CD4-positive, alpha-beta T cell treated with Interleukin-17A for 1 hour (primary cell): ENCODE results near the gene ACBD6.
"Not testable (repeated sequence)": the region's sequence is repeated elsewhere in the genome, so short reads cannot be mapped to it uniquely, and the experiment has no call there.

Experiments
- DNase-seq: peaks from one replicate; pipeline ENCODE4 v3.0.0-alpha.2; 2020

ACBD6 gene

DNA sequence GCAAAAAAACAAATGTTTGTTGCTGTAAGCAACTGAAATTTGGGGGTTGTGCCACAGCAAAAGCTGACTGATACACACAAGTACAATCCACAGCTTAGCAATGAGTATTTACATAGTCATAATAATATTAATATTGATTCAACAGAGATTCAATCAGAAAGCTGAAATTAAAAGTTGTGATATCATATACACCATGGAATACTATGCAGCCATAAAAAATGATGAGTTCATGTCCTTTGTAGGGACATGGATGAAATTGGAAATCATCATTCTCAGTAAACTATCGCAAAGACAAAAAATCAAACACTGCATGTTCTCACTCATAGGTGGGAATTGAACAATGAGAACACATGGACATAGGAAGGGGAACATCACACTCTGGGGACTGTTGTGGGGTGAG is 94.2 kb downstream of the ACBD6 start:
- DNase-seq: not testable (repeated sequence)

DNA sequence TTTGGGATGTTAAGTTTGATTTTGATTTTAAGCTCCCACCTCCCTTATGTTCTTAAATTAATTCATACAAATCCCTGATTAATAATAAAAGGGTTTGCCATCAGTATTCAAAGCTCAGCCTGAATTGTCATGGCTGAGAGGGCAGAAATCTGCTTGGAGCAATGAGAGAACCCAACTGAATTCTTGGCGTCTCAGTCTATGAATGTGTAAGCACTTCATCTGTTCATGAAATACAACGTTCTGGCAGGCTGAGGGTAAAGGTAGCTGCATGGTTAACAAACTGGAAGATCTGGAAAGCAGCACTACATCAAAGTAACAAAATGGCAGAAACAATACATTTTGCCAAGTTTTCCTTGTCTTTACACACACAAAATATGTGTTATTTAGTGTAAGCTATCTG is 95.3 kb downstream of the ACBD6 start:
- no peak for DNase-seq

DNA sequence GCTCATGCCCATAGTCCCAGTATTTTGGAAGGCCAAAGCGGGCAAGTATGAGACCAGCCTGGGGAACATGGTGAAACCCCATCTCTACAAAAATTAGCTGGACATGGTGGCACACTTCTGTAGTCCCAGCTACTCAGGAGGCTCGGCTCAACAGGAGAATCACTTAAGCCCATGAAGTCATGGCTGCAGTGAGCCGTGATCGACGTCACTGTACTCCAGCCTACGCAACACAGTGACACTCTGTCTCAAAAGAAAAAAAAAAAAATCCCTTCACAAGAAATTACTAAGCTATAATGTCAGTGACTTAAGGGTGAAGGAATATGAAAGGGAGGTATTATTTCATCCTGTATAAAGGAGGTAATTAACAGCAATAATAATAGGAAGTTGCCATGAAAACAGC is 99.8 kb downstream of the ACBD6 start:
- DNase-seq: no peak

DNA sequence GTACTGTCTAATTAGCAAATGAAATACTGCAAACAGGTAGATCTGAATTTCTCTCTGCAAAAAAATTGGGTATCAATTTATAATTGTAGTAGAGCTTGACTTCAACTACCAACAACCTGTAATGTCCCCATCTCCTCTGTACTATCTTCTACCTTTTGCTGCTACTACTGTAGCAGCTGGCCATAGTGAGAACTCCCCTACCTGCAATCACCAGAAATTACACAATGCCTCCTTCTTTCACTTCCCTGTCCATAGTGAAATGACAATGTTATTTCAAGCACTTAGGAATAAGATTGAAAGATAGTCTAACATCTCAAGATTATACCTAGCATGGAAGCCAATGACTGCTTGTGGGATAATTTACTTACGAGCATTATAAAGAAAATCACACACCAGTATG is 100.4 kb downstream of the ACBD6 start:
- no peak for DNase-seq

DNA sequence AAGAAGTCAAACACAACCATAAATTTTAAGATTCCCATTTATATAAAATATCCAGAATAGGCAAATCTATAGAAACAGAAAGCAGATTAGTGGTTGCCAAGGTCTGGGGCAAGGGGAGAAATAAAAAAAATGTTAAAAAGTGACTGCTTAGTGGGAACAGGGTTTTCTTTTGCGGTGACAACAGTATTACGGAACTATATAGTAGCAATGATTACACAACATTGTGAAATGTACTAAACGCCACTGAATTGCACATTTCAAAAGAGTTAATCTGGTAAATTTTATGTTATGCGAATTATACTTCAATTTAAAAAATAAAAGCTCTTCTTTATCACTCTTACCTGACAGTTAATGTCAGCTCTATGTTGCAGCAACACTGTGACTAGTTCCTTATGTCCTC is 105.2 kb downstream of the ACBD6 start:
- no peak for DNase-seq

DNA sequence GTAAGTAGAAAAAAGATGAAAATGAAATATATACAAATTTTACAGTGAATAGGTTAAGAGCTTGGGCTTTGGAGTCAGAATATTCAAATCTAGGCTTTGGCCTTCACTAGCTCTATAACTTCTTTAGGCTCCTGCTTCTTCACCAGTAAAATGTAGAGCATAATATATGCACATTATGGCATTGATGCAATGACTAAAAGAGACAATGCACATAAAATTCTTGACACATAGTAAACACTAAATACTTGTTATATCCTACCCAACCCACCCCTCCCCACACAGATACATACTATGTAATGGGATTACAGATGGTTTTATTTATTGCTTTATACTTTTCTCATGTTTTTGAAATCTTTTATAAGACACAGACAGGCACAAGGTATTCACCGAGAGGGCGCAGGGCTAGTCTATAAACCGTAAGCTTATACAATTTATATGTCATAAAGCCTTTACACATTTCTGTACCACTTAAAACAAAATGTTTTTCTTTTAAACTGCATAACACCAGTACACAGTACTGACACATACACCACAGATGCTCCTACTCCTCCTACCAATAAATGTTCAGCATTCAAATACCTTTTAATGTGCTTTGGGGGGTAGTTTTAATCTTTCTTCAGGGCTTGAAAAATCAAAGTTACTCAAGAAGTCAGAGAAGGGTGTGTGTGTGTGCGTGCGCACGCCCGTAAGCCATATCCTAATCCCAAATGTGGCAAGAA is 109.8 kb downstream of the ACBD6 start:
- DNase-seq: no peak

DNA sequence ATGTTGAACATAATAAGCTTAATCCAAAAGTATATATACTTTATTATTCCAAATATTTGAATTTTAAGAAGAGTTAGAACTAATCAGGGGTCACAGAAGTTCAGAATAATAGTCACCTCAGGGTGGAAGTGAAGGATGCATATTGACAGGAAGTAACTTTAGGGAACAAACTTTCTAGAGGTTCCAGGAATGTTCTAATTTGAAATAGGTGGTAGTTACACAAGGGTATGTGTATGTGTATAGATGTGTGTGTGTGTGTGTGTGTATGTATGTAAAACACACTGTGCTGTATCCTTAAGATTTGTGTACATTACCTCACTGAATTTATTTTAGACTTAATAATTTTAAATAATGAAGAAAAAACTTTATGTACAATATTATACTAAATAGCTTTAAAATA is 110.4 kb downstream of the ACBD6 start:
- DNase-seq: no peak

DNA sequence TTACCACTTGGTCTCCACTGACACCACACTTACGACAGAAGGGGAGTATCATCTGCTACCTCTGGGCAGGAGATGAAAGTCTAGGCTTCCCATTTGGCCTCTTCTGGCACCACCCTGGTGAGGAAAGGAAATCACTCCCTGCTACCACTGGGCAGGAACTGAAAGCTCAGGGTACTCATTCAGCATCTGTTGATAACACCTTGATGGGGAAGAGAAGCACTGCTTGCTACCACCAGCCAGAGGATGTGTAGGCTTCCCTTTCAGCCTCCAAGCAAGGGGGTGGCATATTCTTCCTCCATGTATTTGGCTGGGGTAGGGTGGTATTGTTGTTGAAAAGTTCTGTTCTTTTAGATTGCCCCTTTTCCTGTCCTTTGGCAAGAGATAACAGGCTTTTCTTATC is 115.0 kb downstream of the ACBD6 start:
- DNase-seq: no peak

DNA sequence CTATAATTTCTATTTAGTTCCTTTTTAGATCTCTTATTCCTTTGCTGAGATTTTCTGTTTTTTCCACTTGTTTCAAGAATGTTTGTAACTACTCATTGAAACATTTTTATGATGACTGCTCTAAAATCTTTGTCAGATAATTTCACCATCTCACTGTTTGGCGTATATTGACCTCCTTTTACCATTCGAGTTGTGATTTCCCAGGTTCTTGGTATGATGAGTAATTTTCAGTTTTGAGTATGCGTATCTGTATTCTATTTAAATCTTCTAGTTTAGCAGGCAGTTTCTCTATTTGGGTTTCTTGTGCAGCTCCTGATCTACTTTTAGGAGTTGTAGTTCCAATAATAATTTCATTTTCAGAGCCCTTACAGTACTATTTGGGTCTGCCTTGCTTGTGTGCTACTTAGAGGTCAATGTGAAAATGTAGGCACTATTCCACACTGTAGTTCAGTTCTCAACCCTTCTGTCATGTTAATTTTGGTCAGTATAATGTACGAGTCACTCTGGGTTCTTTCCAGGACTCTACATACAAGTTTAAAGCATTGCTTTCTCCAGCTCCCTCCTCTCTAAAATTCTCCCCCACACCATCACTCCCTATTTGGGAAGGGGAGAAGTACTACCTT is 115.5 kb downstream of the ACBD6 start:
- no peak for DNase-seq

DNA sequence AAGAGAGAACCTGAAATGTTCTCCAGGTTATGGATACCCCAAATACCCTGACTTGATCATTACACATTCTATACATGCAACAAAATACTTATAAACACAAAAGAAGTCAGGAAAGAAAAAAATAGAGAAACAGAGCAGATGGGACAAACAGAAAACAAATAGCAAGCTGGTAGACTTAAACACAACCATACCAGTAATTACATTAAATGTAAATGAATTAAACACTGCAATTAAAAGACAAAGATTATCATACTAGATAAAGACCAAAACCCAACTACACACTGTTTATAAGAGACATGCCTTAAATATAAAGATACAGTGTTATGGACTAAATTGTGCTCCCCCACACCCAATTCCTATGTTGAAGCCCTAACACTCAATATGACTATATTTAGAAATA is 117.2 kb downstream of the ACBD6 start:
- no peak for DNase-seq

DNA sequence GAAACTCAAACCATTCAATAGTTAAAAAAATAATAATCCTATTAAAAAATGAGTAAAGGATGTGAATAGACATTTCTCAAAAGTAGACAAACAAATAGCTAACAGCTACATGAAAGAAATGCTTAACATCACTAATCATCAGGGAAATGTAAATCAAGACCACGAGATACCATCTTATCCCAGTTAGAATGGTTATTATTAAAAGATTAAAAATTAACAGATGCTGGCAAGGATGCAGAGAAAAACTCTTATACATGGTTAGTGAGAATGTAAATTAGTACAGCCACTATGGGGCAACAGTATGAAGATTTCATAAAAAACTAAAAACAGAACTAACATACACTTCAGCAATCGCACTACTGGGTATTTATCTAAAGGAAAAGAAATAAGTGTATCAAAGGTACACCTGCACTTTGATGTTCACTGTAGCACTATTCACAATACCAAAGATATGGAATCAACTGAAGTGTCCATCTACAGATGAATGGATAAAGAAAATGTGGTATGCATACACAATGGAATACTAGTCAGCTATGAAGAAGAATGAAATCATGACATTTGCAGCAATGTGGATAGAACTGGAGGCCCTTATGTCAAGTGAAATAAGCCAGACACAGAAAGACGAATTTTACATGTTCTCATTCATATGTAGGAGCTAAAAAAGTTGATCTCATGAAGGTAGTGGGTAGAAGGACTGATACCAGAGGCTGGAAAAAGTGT is 117.9 kb downstream of the ACBD6 start:
- no peak for DNase-seq

DNA sequence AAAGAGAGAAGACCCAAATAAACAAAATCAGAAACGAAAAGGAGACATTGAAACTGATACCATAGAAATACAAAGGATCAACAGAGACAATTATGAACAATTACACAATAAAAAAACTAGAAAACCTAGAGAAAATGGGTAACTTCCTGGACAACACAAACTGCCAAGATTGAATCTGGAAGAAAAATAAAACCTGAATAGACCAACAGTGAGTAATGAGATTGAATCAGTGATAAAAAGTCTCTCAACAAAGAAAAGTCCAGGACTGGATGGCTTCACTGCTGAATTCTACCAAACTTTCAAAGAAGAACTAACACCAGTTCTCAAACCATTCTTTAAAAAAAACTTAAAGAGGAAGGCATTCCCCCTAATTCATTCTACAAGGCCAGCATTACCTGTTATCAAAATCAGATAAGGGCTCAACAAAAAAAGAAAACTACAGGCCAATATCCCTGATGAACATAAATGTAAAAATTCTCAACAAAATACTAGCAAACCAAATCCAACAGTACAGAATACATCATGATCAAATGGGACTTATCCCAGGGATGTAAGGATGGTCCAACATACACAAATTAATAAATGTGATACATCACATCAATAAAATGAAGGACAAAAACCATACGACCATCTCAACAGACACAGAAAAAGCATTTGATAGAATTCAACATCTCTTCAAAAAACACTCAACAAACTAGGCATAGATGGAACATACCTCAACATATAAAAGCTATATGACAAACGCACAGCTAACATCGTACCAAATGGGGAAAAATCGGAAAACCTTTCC is 119.9 kb downstream of the ACBD6 start:
- DNase-seq: no peak

DNA sequence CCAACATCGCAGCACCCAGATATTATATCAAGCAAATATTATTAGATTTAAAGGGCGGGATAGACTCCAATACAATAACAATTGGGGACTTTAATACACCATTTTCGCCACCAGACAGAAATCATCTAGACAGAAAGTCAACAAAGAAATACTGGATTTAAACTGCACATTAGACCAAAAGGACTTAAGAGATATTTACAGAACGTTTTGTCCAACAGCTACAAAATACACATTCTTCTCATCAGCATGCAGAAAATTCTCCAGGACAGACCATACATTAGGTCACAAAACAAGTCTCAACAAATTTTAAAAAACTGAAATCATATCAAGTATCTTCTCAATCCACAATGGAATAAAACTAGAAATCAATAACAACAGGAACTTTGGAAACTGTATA is 121.2 kb downstream of the ACBD6 start:
- no peak for DNase-seq

DNA sequence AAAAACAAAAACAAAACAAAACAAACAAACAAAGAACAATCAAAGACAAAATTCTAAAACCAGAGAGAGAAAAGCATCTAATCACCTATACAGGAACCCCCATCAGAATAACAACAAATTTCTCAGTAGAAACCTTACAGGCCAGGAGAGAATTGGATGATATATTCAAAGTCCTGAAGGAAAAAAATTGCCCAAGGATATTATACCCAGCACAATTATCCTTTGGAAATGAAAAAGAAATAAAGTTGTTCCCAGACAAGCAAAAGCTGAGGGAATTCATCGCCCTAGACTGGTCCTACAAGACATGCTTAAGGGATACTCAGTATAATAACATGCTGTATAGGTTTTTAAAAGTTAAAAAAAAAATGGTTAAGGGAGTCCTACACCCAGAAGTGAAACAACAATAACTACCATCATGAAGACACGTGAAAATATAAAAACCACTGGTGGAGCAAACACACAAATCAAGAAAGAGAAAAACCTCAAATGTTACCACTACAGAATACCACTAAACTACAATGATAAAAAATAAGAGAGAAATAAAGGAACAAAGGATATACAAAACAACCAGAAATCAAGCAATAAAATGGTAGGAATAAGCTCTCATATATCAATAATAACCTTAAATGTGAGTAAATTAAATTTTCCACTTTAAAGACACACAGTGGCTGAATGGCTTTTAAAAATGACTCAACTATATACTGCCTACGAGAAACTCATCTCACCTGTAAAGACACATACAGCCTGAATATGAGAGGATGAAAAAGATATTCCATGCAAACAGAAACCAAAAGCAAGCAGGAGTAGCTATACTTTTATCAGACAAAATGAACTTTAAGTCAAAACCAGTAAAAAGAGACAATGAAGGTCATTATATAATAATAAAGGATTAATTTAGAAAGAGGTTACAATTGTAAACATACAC is 121.9 kb downstream of the ACBD6 start:
- no peak for DNase-seq

DNA sequence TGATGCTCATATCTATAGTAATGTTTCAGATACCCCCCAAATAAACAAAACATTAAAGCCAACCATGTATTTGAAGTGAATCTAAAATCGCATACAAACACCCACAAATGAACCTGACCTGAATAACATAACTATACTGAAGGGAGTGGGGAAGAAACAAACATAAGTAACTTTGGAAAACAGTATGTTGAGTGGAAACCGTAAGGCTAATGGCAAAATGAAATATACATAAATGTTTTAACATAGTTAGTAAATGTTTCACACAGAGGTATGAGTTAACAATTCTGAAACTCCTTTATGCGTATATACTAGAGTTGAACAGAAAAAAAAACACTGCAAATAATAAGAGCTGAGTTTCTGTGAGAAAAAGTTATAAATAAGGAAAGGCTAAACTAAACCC is 125.6 kb downstream of the ACBD6 start:
- no peak for DNase-seq

DNA sequence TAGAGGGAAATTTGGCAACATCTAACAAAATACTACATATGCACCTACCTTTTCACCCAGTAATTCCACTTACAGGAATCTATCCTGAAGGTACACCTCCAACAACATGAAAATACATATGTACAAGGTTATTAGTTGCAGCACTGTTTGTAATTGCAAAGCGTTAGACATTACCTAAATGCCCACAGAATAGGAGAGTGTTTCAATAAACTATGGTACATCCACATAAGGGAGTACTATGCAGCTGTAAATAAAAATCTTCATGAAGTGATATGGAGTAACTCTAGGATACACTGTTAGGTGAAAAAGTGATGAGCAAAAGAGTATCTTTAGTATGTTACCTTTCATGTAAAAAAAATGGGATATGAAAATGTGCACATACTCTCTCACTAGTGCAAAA is 126.1 kb downstream of the ACBD6 start:
- DNase-seq: no peak

DNA sequence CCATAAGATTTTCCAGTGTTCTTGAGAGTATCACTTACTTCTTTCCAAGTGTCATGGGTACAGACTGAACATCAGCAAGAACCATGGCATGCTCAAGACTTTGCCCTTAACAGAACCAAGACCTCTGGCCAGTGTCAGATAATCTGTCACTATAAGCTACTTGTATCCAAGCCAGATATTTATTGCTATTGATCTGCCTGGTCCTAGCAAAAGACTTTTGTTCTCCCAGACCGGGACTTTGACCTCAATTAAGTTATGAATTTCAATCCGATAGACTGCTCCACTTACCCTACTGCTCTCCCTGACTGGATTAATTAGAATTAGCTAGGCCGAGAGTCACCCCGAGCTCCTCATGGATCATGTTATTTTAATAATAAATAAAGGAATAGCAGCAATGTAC is 129.6 kb downstream of the ACBD6 start:
- DNase-seq: no peak

DNA sequence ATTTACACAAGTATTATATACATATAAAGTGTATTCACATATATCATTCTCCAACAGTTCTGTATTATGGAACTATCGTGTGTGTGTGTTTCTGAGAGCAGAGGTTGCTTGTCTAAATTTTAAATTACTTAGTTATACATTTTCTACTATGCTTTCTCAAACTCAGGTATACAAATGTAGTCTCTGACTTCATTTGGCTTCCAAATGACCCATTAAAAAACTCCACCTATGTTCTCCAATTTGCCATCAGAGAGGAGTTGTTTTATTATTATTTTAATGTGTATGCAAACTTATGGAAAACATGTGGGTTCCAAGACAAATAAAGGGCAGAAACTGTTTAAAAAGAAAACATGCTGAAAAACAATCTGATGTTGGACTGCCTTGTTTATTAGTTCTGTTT is 131.8 kb downstream of the ACBD6 start:
- DNase-seq: no peak

DNA sequence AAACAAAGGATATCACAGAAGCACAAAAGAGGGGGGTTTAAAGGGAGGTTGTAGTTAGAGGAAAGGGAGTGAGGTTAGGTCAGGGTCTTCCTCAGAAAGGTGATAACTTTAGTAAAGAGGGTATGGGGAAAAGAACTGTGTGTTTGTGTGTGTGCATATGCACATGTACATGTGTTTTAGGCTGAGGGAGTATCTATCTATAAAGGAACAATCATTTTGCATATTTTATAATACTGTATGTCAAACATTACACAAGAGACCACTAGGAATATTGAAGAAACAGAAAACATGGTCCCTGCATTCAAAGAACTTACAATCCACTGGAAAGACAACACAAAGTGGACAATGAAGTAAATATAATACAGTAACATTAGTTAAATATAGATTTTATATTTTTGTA is 132.2 kb downstream of the ACBD6 start:
- no peak for DNase-seq

DNA sequence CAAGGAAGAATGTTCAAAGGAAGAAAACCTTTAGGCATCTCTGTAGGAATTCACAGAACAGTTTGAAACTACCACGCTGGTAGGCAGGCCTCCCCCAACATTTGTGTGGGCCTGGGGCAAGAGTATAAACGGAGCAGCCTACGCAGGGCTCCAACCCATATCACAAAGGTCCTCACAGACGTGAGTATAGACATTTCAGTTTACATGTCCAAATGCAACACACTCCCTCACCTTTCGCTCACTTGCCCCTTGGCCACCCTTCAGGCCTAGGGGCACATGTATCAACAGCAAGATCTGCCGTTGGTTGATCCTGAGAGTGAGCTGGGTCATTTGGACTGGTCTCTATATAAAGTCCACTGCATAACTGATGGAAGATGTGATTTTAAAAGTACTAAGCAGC is 133.3 kb downstream of the ACBD6 start:
- DNase-seq: no peak

DNA sequence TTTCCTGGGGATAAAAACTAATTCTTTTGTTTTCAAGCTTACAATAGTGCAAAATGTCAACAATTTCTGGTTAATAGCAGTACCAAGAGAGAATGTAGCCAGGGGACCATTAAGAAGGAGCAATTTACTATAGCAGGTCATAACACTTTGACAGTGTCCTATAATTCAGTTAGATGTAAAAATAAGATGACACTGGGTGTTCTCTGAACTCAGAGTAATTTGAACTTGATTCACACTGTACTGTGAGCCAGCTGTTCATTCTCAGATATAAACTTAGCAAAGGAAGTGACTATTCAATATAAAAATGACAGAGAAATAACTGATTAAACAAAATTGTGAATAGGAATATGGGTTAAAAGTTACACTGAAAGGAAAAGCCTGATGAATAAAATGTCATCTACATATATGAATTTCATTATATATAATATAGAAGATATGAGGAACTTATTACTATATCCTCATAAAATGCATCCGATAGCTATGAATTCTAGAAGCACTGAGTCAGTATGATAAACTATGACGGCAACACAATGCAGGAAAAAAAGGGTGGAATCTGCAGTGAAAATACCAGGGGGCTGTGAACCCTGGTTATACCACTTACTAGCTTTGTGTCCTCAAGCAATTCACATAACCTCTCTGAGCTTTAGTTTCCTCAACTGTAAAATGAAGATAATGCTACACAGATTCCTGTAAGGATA is 135.9 kb downstream of the ACBD6 start:
- no peak for DNase-seq

DNA sequence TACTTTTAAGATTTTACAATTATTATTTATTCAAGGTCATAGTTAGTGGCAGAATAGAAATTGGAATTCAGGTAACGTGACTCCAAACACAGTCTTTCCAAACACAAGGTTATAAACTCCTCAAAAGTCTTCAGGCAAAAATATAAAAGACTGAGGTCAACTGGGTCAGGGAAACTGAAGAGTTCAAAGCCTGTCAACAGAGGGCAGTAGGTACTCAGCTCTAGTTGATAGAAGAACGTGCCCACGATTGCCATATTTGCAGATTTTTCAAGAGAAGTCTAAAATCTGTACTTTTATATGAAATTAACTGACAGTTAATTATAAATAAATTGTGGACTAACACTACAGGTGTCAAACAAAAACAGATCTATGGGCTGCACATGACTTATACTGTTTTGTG is 137.3 kb downstream of the ACBD6 start:
- no peak for DNase-seq
